ENCODE data around the gene TROAP.

Gene TROAP

DNA sequence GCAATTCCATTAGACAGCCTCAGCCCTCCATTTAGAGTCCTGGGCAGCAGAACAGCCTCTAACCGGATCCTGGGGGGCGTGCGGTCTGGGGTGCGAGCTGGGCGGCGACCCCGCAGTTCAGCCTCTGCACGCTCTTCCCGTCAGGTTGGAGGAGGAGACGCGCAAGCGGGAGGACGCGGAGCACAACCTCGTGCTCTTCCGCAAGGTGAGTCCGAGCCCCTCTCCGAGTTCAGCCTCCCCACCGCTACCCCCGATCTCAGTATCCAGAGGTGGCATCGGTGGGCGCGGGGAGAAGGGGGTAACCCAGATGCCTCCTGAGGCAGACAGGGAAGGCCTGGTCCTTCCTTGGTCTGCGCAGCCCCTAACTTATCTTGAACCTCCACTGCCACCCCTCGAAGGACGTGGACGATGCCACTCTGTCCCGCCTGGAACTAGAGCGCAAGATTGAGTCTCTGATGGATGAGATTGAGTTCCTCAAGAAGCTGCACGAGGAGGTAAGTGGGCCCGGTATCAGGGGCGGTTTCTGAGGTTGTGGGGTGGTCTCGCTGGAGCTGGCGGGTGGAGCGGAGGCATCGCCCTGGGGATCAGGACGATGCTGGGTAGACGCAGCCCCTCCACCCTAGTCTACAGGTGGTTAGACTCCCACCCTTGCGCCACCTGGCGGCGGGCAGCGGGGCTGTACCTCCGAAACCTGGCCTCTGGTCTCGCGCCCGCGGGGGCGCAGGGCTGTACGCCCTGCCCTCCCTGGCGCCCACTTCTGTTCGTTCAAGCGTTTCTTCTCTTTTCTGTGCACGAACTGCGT lies 26.8 kb upstream of the TROAP start:
- H3K4me3 ChIP-seq (ENCODE audit: low read depth, low read length): no peak overlapping the region
- no peak for DNase-seq (ENCODE audit: low read depth)

DNA sequence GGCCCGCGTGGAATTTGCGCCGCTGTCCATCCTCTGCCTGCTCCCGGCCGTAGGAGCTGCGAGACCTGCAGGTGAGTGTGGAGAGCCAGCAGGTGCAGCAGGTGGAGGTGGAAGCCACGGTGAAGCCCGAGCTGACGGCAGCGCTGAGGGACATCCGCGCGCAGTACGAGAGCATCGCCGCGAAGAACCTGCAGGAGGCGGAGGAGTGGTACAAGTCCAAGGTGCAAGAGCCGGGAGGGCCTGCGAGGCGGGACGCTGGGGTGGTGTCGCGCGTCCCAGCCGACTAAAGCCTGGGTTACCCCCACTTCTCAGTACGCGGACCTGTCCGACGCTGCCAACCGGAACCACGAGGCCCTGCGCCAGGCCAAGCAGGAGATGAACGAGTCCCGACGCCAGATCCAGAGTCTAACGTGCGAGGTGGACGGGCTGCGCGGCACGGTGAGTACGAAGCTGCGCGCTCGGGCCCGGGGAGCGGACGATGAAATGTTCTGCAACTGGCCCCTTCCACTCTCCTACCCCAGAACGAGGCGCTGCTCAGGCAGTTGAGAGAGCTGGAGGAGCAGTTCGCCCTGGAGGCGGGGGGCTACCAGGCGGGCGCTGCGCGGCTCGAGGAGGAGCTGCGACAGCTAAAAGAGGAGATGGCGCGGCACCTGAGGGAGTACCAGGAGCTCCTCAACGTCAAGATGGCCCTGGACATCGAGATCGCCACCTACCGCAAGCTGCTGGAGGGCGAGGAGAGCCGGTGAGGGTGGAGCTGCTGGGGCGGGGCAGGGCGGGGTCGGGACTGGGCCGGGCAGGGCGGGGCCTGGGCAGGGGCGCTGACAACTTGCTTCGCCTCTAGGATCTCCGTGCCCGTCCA lies 26.0 kb upstream of the TROAP start:
- no peak overlapping the region for H3K4me3 ChIP-seq (ENCODE audit: low read depth, low read length)
- TF ChIP-seq, protein P1, sequence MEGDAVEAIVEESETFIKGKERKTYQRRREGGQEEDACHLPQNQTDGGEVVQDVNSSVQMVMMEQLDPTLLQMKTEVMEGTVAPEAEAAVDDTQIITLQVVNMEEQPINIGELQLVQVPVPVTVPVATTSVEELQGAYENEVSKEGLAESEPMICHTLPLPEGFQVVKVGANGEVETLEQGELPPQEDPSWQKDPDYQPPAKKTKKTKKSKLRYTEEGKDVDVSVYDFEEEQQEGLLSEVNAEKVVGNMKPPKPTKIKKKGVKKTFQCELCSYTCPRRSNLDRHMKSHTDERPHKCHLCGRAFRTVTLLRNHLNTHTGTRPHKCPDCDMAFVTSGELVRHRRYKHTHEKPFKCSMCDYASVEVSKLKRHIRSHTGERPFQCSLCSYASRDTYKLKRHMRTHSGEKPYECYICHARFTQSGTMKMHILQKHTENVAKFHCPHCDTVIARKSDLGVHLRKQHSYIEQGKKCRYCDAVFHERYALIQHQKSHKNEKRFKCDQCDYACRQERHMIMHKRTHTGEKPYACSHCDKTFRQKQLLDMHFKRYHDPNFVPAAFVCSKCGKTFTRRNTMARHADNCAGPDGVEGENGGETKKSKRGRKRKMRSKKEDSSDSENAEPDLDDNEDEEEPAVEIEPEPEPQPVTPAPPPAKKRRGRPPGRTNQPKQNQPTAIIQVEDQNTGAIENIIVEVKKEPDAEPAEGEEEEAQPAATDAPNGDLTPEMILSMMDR (conservative IDR thresholded peaks at IDR 0.05; ENCODE audit: low read depth, low read length): no peak
- no peak for DNase-seq (ENCODE audit: low read depth)

More for the DNA sequence above, 26.8 kb upstream of the TROAP start:
- TF ChIP-seq, protein P1 (conservative IDR thresholded peaks at IDR 0.05; ENCODE audit: low read depth, low read length): peak; percentile 68

DNA sequence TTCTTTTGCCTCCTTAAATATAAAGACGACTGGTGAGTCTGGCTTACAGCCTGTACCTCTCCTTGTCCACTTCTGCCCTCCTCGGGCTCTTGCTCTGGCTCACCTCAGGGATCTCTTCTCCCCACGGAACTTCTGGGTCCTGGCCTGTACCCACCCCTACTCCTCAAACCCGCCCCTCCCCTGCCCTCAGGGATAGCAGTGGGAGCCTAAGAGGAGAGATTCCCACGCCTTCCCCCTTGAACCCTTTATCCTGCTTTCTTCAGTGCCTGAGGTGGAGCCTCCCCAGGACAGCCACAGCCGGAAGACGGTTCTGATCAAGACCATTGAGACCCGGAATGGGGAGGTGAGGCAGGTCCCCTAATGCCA lies 25.4 kb upstream of the TROAP start:
- DNase-seq (ENCODE audit: low read depth): no peak
- H3K4me3 ChIP-seq (ENCODE audit: low read depth, low read length): no peak overlapping the region
- TF ChIP-seq, protein P1 (conservative IDR thresholded peaks at IDR 0.05; ENCODE audit: low read depth, low read length): no peak

DNA sequence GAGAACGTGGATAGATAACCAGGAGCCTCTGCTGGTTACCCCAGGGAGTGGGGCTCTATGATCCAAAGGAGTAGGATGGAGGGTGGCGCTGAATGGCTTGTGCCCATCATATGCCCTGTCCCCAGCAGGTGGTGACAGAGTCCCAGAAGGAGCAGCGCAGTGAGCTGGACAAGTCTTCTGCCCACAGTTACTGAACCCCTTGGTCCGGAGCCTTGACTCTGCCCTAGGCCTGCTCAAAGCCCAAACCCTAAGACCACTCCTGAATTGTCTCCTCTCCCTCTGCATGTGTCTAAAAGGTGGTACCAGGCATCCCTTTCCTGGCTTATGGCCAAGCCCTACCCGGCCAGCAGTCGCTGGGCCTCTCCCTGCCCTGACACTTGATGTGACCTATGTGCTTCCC lies 24.9 kb upstream of the TROAP start:
- TF ChIP-seq, protein P1 (conservative IDR thresholded peaks at IDR 0.05; ENCODE audit: low read depth, low read length): peak; percentile 7
- DNase-seq (ENCODE audit: low read depth): no peak
- H3K4me3 ChIP-seq (ENCODE audit: low read depth, low read length): no peak overlapping the region

DNA sequence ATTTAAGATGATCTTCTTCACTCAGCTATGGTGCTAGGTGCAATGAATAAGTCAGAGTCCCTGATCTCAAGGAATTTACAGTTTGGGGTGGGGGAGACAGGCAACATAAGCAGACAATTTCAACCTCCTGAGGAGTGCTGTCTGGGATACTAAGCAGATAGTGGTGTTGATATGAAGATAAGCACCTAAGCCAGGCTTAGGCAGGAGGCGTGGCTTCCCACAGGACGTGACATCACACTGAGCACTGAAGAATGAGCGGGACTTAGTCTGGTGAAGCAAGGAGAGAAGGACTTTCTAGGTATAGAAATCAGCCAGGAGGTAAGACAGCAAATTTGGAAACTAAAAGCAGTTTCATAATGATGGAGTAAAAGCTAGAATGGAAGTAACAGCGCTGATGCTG lies 21.3 kb upstream of the TROAP start:
- DNase-seq (ENCODE audit: low read depth): no peak
- no peak overlapping the region for H3K4me3 ChIP-seq (ENCODE audit: low read depth, low read length)
- TF ChIP-seq, protein P1 (conservative IDR thresholded peaks at IDR 0.05; ENCODE audit: low read depth, low read length): no peak

DNA sequence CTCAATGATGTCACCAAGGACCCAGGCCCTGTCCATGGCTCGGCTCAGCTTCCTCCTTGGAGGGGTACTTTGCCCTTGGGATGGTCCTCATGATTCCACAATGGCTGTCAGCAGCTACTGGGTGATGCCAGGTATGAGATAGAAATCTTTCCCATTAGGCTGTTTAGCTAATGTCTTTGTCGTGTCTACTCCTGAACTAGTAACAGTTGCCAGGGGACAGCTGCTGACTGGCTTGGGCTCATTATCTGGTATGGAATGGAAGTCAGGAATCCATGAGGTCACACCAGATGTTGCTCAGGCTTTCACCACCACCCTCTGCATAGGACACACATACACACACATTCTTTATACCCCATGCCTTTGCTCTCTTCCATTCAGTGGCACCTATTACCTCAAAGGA lies 18.9 kb upstream of the TROAP start:
- TF ChIP-seq, protein P1 (conservative IDR thresholded peaks at IDR 0.05; ENCODE audit: low read depth, low read length): no peak
- H3K4me3 ChIP-seq (ENCODE audit: low read depth, low read length): no peak overlapping the region
- DNase-seq (ENCODE audit: low read depth): peak; percentile 62

Data from choroid plexus epithelial cell (primary cell).